GM12874 (cell line): Measurements from ENCODE around the gene GLIPR1L1.

Experiments
- TF ChIP-seq, protein P1 (sequence below): IDR thresholded peaks from 2 replicates; pipeline ENCODE4 v1.5.1; 2011; ENCODE audit warnings: low read depth, mild to moderate bottlenecking, control low read depth, low read length, moderate library complexity; ENCODE audit not compliant: insufficient read depth

GLIPR1L1 gene

DNA sequence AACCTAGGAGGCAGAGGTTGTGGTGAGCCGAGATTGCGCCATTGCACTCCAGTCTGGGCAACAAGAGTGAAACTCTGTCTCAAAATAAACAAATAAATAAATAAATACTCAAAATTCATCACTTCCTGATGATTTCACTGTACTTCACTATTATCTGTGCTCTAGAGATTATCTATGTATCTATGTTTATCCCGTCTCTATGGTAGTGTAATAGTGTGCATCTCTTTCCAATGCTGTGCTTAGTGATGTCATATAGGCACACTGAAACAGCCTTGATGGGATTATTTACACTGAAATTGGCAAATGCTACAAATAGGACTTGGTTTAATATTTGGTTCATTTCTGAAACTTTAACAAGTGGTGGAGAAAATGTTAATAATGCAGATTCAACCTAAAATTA, 10.8 kb upstream of the GLIPR1L1 start:
- TF ChIP-seq, protein P1, sequence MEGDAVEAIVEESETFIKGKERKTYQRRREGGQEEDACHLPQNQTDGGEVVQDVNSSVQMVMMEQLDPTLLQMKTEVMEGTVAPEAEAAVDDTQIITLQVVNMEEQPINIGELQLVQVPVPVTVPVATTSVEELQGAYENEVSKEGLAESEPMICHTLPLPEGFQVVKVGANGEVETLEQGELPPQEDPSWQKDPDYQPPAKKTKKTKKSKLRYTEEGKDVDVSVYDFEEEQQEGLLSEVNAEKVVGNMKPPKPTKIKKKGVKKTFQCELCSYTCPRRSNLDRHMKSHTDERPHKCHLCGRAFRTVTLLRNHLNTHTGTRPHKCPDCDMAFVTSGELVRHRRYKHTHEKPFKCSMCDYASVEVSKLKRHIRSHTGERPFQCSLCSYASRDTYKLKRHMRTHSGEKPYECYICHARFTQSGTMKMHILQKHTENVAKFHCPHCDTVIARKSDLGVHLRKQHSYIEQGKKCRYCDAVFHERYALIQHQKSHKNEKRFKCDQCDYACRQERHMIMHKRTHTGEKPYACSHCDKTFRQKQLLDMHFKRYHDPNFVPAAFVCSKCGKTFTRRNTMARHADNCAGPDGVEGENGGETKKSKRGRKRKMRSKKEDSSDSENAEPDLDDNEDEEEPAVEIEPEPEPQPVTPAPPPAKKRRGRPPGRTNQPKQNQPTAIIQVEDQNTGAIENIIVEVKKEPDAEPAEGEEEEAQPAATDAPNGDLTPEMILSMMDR, result no peak

DNA sequence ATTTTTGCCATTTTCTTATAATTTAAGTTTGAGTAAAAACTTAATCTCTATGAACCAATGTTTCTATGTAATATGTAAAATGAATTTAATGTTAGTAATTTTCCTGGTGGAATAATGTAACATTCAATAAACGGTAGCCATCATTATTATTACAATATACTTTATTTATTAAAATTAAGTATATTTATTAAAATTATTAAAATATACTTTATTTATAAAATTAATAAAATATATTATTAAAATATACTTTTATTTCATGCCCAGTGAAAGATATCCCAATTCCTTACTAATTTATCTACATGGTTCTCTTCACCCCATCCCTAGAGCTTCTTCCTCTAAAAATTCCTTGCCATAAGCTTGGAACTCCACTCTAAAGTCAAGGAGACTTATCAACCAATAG, 6.8 kb upstream of the GLIPR1L1 start:
- TF ChIP-seq, protein P1, result no peak

DNA sequence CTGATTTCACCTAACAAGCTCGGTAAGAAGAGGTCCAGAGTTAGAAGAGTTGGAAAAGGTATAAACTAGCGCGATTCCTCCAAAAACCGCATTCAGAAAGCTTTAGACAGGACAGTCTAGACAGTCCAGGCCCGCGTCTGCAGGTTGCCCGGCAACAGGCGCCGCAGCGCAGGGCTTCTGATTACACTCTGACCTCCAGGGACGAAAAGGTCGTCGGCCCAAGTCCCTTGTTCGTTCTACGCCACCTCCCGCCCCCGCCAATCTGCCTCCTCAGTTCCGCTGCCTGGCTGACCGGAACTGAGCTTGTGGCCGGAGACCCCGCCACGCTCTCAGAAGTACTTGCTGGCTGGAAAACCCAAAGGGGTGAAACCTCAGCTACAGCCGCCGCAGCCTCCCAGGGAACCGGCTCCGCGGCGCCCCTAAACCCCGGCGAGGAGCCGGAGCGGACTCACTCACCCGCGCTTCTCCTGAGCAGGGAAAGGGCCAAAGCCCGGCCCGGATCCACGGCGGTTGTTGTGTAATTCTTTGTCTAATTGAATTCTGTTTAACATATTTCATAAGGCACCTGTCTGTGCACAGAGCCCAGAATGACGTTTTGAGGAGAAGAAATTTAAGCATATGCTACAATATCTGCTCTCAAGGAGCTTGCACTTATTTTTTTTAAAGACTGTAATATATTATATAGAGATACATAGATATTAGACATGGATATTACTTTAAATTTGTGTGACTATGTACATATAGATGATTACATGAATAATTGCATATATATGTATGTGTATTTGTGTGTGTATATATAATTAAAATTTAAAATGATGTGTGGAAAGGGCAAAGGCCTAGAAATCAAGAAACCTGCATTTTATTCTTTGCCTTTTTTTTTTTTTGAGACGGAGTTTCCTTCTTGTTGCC, 4.3 kb upstream of the GLIPR1L1 start, which contains the start of gene CAPS2:
TSS of gene CAPS2 (minus strand) at position 407 of the 909 bp plus-strand sequence. CDS start 3,826 bp downstream, outside the sequence.
- TF ChIP-seq, protein P1, result no peak

GRCh38 chr12:75337905-75338304, 3.4 kb downstream of the GLIPR1L1 start:
- TF ChIP-seq, protein P1, result no peak

DNA sequence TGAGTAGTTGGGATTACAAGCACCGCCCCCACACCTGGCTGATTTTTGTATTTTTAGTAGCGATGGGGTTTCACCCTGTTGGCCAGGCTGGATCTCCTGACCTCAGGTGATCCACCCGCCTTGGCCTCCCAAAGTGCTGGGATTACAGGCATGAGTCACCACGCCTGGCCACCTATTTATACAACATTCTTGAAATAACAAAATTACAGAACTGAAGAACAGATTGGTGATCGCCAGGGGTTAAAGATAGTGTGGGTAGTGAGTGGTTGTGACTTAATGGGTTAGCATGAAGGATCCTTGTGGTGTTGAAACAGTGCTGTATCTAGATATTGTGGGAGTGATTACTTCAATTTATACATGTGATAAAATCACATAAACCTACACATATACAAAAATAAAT, 7.4 kb downstream of the GLIPR1L1 start:
- TF ChIP-seq, protein P1, result no peak

DNA sequence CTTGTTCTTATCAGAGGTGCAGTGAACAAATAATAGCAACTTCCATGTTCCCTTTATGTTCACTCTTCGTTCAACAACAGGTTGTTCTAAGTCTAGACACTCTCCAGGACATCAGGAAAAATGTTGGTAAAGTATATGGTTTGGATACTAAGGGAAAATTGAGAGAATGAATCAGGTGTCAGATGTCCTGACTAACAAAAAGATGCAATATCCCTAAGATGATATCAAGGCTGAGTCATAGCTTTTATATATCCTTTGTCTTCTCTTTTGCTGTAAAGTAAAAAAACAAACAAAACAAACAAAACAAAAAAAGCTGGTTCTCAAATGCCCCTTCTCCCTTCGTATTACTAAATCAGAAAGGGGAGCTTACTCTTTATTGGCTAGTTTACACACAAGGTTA, 11.1 kb downstream of the GLIPR1L1 start:
- TF ChIP-seq, protein P1, result no peak

DNA sequence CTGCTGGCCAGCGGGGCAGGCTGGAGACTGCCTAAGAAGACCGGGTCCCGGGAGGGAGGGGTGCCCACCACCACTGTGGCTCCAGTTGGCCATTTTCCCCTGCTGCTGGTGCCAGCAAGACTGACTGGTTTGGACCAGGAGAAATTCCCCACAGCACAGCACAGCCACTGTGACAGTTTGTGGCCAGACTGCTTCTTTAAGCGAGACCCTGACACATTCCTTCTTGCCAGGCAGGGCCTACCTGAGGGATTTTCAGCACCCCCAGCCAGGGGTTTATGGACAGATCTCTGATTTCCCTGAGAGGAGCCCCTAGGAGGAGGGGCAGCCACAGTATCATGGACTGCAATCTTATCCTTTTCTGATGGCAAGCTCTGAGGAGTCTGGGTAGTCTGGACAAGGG, 15.5 kb downstream of the GLIPR1L1 start:
- TF ChIP-seq, protein P1, result no peak
